Smooth muscle cell (in vitro differentiated cells): ENCODE data around the gene ZNF445. TPM values are rescaled to one million over a fixed set of nuclear protein-coding genes. Genes with fewer than 3 reads are reported as not detected.
"Not testable (repeated sequence)": the region's sequence is repeated elsewhere in the genome, so short reads cannot be mapped to it uniquely, and the experiment has no call there.

Experiments
- DNase-seq: peaks from one replicate; lab custom pipeline; 2025; ENCODE audit not compliant: unreplicated experiment; lab: John Stamatoyannopoulos, UW
- H2AFZ ChIP-seq: fragments of 200-600 bp; sonication (generic); 2 replicates; pipeline ENCODE4 v1.6.0; 2016; ENCODE audit warnings: antibody characterized with exemption, low read depth, mild to moderate bottlenecking
- H3F3A ChIP-seq: fragments of 200-600 bp; sonication (generic); 2 replicates; pipeline ENCODE4 v1.6.0; 2017; ENCODE audit warnings: antibody characterized with exemption, low read depth
- H3K27ac ChIP-seq: fragments of 200-600 bp; sonication (generic); 2 replicates; pipeline ENCODE4 v1.5.1; 2016; ENCODE audit warnings: low read depth, mild to moderate bottlenecking
- H3K27me3 ChIP-seq: fragments of 200-600 bp; sonication (generic); 2 replicates; pipeline ENCODE4 v1.6.1; 2016; ENCODE audit warnings: low read depth, mild to moderate bottlenecking
- H3K36me3 ChIP-seq: fragments of 200-600 bp; sonication (generic); 2 replicates; pipeline ENCODE4 v1.5.1; 2016; ENCODE audit warnings: low read depth
- H3K4me1 ChIP-seq: fragments of 200-600 bp; sonication (generic); 2 replicates; pipeline ENCODE4 v1.5.1; 2016; ENCODE audit warnings: low read depth
- H3K4me2 ChIP-seq: fragments of 200-600 bp; sonication (generic); 2 replicates; pipeline ENCODE4 v1.6.0; 2016; ENCODE audit warnings: mild to moderate bottlenecking
- H3K4me3 ChIP-seq: fragments of 200-600 bp; sonication (generic); 2 replicates; pipeline ENCODE4 v1.5.1; 2016; ENCODE audit warnings: mild to moderate bottlenecking
- H3K79me2 ChIP-seq: fragments of 200-600 bp; sonication (generic); 2 replicates; pipeline ENCODE4 v1.6.0; 2016; ENCODE audit warnings: low read depth, mild to moderate bottlenecking
- H3K9ac ChIP-seq: fragments of 200-600 bp; sonication (generic); 2 replicates; pipeline ENCODE4 v1.6.0; 2016; ENCODE audit warnings: low read depth
- H3K9me3 ChIP-seq: fragments of 200-600 bp; sonication (generic); replicated peaks from 2 replicates; pipeline ENCODE4 v1.5.1; 2016; ENCODE audit warnings: low read depth
- H4K20me1 ChIP-seq: fragments of 200-600 bp; sonication (generic); 2 replicates; pipeline ENCODE4 v1.6.0; 2016; ENCODE audit warnings: low read depth
- WGBS: methylation state at CpG from one replicate; pipeline ENCODE4 v1.1.7; 2016; ENCODE audit warnings: low lambda C conversion rate; 5-methylcytosine and 5-hydroxymethylcytosine counted together
- polyA plus RNA-seq: library from polyadenylated mRNA; unstranded; fragments of >200 nt; fragmentation: Nextera tagmentation; extraction: Ambion mirVana; gene quantifications from 2 replicates; pipeline ENCODE4 v1.2.1, GENCODE V29; 2016
- total RNA-seq: library from RNA; depleted of rRNA; stranded (reverse); fragments of >200 nt; gene quantifications from 2 replicates; pipeline ENCODE4 v1.2.3, GENCODE V29; 2014
- TF ChIP-seq, protein P1 (sequence below): fragments of 200-600 bp; sonication (generic); IDR thresholded peaks from 2 replicates; pipeline ENCODE4 v1.5.1; 2017; ENCODE audit warnings: borderline replicate concordance, mild to moderate bottlenecking, antibody characterized with exemption; ENCODE audit not compliant: insufficient read depth, poor library complexity, severe bottlenecking

ZNF445 gene
- total and polyA plus RNA-seq, 2 experiments from 2014 or later: 4.7 to 8.5 TPM

DNA sequence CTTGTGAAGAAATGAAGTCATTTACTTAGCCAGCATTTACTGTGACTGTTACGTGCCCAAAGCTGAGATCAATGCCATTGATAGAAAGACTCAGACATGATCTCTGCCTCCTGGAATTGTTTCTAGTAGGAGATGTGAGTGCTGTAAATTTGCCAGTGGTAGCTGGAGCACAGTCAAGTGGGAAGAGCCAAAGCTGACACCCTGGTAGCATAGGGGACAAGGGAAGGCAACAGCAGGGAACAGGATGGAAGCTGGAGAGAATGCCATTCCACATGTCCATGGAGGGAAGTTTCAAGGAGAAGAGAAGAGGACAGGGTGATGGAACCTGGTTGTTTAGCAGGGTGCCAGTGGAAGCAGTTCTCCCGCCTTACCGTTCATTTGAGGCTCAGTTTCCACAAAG is 74.9 kb downstream of the ZNF445 start:
- no peaks in the 10 kb centered on the region for H3K36me3 ChIP-seq
- H3K4me3 ChIP-seq: no peak overlapping the region
- no peak overlapping the region for H3K9ac ChIP-seq
- no peaks in the 10 kb centered on the region for H3K4me1 ChIP-seq
- no peaks in the 10 kb centered on the region for H3F3A ChIP-seq
- H3K4me2 ChIP-seq: no peak overlapping the region
- no peak for DNase-seq
- H2AFZ ChIP-seq: no peak overlapping the region
- WGBS: 97% methylated on average over 3 of the region's 3 CpGs
- H3K27ac ChIP-seq: no peak overlapping the region
- TF ChIP-seq, protein P1, sequence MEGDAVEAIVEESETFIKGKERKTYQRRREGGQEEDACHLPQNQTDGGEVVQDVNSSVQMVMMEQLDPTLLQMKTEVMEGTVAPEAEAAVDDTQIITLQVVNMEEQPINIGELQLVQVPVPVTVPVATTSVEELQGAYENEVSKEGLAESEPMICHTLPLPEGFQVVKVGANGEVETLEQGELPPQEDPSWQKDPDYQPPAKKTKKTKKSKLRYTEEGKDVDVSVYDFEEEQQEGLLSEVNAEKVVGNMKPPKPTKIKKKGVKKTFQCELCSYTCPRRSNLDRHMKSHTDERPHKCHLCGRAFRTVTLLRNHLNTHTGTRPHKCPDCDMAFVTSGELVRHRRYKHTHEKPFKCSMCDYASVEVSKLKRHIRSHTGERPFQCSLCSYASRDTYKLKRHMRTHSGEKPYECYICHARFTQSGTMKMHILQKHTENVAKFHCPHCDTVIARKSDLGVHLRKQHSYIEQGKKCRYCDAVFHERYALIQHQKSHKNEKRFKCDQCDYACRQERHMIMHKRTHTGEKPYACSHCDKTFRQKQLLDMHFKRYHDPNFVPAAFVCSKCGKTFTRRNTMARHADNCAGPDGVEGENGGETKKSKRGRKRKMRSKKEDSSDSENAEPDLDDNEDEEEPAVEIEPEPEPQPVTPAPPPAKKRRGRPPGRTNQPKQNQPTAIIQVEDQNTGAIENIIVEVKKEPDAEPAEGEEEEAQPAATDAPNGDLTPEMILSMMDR: no peak
- no peaks in the 10 kb centered on the region for H4K20me1 ChIP-seq
- no peaks in the 10 kb centered on the region for H3K79me2 ChIP-seq
- H3K27me3 ChIP-seq: no peaks in the 10 kb centered on the region
- H3K9me3 ChIP-seq: no peaks in the 10 kb centered on the region

DNA sequence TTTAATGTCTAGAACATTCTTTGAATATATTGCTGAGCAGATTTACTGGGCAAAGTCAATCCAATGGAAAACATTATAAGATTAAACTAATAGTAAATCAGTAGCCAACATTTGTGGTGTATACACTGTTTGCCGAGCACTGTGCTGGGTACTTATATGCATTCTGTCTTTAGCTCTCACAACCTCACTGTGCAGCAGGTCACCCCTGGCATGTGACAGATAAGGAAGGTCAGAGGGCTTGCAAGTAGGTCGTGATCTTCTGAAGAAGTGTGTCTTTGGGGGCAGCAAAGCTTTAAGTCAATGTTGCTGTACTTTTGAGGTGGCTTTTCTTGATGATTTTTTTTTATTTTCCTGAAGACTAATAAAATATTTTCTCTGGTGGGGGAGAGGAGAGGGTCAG is 76.7 kb downstream of the ZNF445 start:
- no peaks in the 10 kb centered on the region for H3K9me3 ChIP-seq
- TF ChIP-seq, protein P1: no peak
- H3K36me3 ChIP-seq: no peaks in the 10 kb centered on the region
- H3K4me3 ChIP-seq: no peak overlapping the region
- no peaks in the 10 kb centered on the region for H3K4me1 ChIP-seq
- no peak overlapping the region for H3K9ac ChIP-seq
- H2AFZ ChIP-seq: no peak overlapping the region
- WGBS: 87% methylated on average over 2 of the region's 2 CpGs
- no peak overlapping the region for H3K27ac ChIP-seq
- H3F3A ChIP-seq: no peaks in the 10 kb centered on the region
- no peak overlapping the region for H3K4me2 ChIP-seq
- no peaks in the 10 kb centered on the region for H4K20me1 ChIP-seq
- no peaks in the 10 kb centered on the region for H3K79me2 ChIP-seq
- no peaks in the 10 kb centered on the region for H3K27me3 ChIP-seq
- DNase-seq: no peak

DNA sequence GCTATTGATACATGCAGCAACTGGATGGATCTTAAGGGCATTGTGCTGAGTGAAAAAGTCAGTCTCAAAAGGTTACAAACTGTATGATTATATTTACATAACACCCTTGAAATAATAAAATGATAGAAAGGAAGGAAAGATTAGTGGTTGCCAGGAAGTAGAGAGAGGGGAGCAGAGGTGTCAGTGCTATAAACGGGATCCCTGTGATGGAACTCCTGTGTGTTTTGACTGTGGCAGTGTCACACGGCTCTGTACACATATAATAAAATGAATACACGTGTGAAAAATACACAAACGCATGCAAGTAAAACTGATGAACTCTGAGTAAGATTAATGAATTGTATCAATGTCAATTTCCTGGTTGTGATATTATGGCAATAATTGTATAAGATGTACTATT is 78.6 kb downstream of the ZNF445 start:
- no peaks in the 10 kb centered on the region for H3K4me1 ChIP-seq
- no peak overlapping the region for H3K4me2 ChIP-seq

DNA sequence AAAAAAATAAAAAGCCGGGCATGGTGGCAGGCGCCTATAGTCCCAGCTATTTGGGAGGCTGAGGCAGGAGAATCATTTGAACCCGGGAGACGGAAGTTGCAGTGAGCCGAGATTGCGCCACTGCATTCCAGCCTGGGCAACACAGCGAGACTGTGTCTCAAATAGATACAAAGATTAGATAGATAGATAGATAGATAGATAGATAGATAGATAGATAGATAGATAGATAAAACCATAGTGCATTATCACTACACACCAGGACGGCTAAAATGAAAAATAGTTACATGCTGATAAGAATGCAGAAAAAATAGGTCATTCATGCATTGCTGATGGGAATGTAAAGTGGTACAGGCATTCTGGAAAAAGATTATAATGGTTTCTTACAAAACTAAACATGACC is 79.2 kb downstream of the ZNF445 start:
- not testable (repeated sequence) for H3K4me3 ChIP-seq, H3K79me2 ChIP-seq, H4K20me1 ChIP-seq, H3K27me3 ChIP-seq, H2AFZ ChIP-seq, H3K9me3 ChIP-seq, H3K4me1 ChIP-seq, H3K36me3 ChIP-seq, H3F3A ChIP-seq, H3K4me2 ChIP-seq, H3K27ac ChIP-seq, H3K9ac ChIP-seq, DNase-seq
- 95% methylated on average over 8 of the region's 8 CpGs for WGBS

More for the DNA sequence above, 78.6 kb downstream of the ZNF445 start:
- H3K27ac ChIP-seq: no peak overlapping the region
- H3K27me3 ChIP-seq: no peaks in the 10 kb centered on the region
- no peaks in the 10 kb centered on the region for H3K9me3 ChIP-seq
- no peaks in the 10 kb centered on the region for H3K36me3 ChIP-seq
- no peaks in the 10 kb centered on the region for H3K79me2 ChIP-seq
- H3K9ac ChIP-seq: no peak overlapping the region
- TF ChIP-seq, protein P1: no peak
- no peak overlapping the region for H2AFZ ChIP-seq
- H3F3A ChIP-seq: no peaks in the 10 kb centered on the region
- 92% methylated on average over 4 of the region's 4 CpGs for WGBS
- no peaks in the 10 kb centered on the region for H4K20me1 ChIP-seq
- DNase-seq: no peak
- no peak overlapping the region for H3K4me3 ChIP-seq
